Activated naive CD4-positive, alpha-beta T cell treated with anti-CD3 and anti-CD28 coated beads, Interleukin-2, amount 50 U/mL, for 72 hours (primary cell): ENCODE measurements around the gene TVP23C. TPM values are rescaled to one million over a fixed set of nuclear protein-coding genes. Genes with fewer than 3 reads are reported as not detected.
"Not testable (repeated sequence)": the region's sequence is repeated elsewhere in the genome, so short reads cannot be mapped to it uniquely, and the experiment has no call there.

Experiments
- ATAC-seq, 2 donors: fragments of 150-1000 bp; cut with Tn5 transposase; 2 replicates each; pipeline ENCODE4 v1.10.0; 2021; ENCODE audit warnings: mild to moderate bottlenecking in 2 of 2, moderate library complexity in 2 of 2
- DNase-seq, 2 donors: peaks; one replicate each; pipeline ENCODE4 v3.0.0; 2021 to 2022; ENCODE audit warnings: low spot score in 2 of 2
- H3K27ac Mint-ChIP-seq, 2 donors: one replicate each; pipeline ENCODE4 v1.8.0; 2022; ENCODE audit warnings: mild to moderate bottlenecking in 2 of 2, mixed read lengths in 2 of 2
- H3K36me3 Mint-ChIP-seq, 2 donors: one replicate each; pipeline ENCODE4 v1.8.0; 2022; ENCODE audit warnings: mixed read lengths in 2 of 2
- H3K9me3 Mint-ChIP-seq, 2 donors: one replicate each; pipeline ENCODE4 v1.8.0; 2022; ENCODE audit warnings: mixed read lengths in 2 of 2
- total RNA-seq, 2 donors: library from RNA; stranded (reverse); gene quantifications; one replicate each; pipeline ENCODE4 v1.2.3, GENCODE V29; 2022

The TVP23C gene
- 10 to 100 TPM; 11.2 to 15.0 TPM for total RNA-seq

DNA sequence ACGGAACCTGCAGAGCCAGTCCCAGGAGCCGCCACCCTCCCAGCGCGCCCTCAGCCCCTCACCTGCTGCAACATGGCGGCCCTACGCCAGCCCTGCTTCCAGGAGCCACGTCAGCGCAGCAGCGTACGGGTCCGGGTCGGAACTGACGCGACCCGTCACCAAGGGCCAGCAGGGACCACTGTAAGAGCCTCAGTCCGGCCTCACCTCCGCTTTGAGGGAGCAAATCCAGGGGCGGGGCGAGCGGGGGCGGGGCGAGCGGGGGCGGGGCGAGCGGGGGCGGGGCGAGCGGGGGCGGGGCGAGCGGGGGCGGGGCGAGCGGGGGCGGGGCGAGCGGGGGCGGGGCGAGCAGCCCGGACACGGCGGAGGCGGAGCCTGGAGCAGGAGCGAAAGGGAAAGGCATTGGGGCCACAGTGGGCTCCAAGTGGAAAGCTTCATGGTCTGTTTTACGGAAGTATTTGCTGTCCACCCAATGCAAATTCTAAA is at the start of gene TVP23C:
Gene TVP23C, minus strand, starts transcription at position 109 of the 483 bp plus-strand sequence. Its CDS starts 35 bp downstream, at position 74.
- H3K27ac Mint-ChIP-seq, result peak within 1 kb of the TSS; percentile 85 to 97
- ATAC-seq (peak; percentile 90 to 91), DNase-seq (peak; percentile 67 to 81)
- H3K9me3 Mint-ChIP-seq, H3K36me3 Mint-ChIP-seq: not testable (repeated sequence)

DNA sequence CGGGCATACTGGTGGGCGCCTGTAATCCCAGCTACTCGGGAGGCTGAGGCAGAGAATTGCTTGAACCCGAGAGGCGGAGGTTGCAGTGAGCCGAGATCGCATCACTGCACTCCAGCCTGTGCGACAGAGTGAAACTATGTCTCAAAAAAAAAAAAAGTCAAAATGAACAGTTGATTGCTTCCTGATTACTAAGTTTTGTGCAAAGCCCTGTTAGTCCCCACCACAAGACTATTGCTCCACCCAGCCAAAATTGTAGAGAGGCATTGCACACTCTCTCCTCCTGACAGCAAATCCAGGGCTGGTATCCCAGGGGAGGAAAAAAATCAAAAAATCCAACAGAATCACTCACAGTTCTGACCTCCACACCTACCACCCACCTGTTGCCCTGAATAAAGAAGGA is 29.7 kb upstream of the TVP23C start:
- H3K36me3 Mint-ChIP-seq, DNase-seq, ATAC-seq, H3K9me3 Mint-ChIP-seq, H3K27ac Mint-ChIP-seq: not testable (repeated sequence)

DNA sequence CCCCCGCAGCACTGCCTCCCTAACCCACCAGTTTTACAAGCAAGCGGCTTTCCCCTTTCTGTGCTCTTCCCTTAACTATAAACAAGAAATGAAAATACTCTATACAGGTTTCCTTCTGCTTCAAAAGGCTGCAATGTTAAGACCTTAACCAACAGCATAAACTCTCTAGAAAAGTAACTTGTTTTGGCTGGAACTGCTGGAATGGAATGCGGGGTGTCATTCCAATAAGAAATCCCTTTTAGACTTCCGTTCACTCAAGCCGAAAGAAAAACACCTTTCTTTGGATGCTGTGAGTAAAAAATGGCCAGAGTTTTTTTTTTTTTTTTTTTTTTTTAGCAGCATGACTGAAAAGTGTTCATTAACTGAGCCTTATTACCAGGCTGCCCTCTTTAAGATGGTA is 28.7 kb upstream of the TVP23C start:
- not testable (repeated sequence) for H3K27ac Mint-ChIP-seq, ATAC-seq, H3K36me3 Mint-ChIP-seq, DNase-seq, H3K9me3 Mint-ChIP-seq

DNA sequence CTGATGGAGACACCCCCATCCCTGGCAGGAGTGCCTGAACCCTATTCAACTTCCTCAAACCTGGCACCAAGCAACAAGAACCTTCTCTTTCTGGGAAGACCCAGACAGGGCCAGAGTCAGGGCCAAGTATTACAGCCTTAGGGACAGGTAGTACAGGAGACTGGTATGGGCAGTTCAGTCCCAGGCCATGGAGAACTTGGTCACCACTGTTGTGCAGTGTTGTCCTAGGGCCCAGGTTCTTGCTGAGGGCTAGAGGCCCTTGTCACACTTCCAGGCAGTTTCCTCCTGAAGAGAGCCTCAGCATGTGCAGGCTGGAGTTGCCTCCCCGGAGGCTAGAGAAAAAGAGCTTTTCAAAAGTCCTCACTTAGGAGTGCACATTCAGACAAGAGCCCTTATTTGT is 27.6 kb upstream of the TVP23C start:
- ATAC-seq, DNase-seq, H3K9me3 Mint-ChIP-seq, H3K27ac Mint-ChIP-seq, H3K36me3 Mint-ChIP-seq: not testable (repeated sequence)

DNA sequence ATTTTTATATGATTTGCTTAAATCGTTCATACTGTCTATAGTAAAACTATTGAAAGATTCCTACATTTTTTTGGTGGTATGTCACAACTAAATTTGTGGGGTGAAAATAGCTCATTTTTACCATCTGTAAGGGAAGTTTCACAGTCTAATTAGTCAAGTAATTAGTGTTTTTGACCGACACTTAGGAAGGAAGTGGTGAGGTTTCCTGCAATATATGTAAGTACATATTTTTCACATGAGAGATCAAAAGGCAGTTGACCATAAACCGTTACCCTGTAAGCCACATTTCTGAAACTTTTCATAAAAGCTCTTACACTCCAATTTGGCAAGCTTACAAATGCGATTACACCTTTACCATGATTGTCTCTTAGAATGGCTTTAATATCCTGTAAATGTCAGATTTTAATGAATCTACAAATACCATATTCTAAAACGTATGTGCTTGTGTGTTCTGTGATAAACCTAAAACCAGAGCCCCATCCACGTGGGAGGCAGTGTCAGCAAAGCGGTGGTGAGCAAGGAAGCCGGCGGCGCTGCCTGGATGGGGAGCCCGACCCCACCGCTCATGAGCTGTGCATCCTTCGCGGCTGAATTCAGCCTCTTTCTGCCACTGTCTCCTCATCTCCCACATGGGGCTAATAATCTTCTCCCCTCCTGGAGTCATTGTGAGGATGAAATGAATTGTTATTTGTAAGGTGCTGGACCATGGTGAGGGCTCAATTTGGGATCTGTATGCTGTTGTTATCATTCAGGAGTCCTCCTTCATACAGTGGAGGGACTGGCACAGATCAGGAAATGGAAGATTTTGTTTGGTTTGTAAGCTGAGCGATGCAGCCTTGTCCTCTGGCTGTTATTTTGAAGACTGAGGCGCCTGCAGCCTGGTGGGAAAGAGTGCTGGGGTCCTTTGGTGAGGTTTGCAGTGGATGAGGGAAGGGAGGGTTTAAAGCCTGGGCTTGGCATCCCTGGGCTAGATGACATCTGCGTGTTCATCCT is 26.6 kb upstream of the TVP23C start:
- H3K9me3 Mint-ChIP-seq, H3K27ac Mint-ChIP-seq, H3K36me3 Mint-ChIP-seq: not testable (repeated sequence)
- DNase-seq (peak in 1 of 2 donors; percentile 14), ATAC-seq (peak; percentile 79 to 84)

DNA sequence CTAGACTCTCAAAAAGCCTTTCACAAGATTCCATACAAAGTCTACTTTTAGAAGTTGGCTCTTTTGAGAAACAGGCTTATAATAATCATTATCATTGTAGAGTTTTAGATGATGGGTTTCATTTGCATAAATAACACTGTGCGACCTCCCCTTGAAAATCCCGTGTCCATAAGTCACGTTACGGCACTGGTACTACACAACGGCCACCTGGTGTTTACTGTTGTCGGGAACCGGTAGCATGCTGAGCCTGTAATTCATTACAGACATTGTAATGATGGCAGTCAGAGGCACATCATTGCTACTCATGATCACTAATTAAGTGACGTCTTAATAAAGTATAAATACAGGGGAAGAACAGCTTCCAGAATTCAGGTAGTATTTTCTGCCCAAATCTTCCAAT is 24.7 kb upstream of the TVP23C start:
- H3K9me3 Mint-ChIP-seq, ATAC-seq, H3K36me3 Mint-ChIP-seq, H3K27ac Mint-ChIP-seq, DNase-seq: not testable (repeated sequence)

DNA sequence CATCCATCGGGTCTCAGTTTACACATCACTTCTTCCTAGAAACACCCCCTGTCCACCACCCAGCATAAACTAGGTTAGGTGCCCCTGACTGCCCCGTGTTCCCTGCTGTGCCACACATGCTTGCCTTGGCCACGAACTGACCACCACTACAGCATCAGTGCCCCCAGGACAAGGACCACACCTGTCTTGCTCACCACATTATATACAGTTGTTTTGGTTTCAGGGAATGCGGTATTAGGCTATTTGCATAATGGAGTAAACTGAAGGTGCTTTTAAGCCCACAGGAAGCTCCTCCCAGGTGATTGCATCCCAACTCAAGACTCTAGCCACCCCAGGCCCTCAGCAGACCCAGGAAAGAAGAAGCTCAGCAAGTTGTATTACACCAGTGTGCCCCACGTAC is 20.0 kb upstream of the TVP23C start:
- not testable (repeated sequence) for DNase-seq, H3K9me3 Mint-ChIP-seq, H3K27ac Mint-ChIP-seq, H3K36me3 Mint-ChIP-seq, ATAC-seq

DNA sequence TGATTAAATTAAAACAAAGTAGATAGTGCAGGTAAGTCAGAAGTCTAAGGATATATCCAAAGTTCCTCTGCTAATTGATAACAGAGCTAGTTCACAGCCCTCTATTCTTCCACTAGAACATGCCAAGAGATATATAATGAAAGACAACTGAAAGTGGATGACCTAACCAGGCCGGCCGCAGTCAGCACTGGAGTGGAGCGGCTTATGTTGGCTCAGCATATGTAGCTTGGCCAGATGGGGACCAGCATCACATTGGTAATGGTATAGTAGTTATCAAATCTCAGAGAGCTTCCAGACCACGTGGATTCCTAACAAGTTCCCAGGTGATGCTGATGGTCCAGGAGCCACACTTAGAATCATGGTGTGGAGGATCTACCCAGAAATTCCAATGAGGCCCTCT is 18.2 kb upstream of the TVP23C start:
- not testable (repeated sequence) for H3K36me3 Mint-ChIP-seq, ATAC-seq, H3K9me3 Mint-ChIP-seq, H3K27ac Mint-ChIP-seq, DNase-seq

DNA sequence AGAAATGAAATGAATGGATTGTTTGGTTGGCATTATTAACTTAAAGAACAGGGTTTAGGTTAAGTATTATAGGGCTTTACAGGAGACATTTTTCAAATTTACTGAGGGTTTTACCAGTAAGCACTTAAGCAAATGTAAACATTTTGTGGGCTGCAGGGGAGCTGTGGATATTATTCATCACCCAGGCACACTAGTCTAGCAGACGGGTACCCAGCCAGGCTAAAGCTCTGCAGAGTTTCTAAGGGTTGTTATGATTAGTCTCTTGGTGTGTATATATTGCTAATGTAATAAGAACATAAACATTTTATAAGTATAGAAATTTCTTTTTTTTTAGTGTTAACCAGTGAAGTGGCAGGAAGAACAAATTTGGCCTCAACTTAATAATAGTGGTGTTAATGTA is 13.6 kb upstream of the TVP23C start:
- DNase-seq, H3K27ac Mint-ChIP-seq, H3K36me3 Mint-ChIP-seq, ATAC-seq, H3K9me3 Mint-ChIP-seq: not testable (repeated sequence)

DNA sequence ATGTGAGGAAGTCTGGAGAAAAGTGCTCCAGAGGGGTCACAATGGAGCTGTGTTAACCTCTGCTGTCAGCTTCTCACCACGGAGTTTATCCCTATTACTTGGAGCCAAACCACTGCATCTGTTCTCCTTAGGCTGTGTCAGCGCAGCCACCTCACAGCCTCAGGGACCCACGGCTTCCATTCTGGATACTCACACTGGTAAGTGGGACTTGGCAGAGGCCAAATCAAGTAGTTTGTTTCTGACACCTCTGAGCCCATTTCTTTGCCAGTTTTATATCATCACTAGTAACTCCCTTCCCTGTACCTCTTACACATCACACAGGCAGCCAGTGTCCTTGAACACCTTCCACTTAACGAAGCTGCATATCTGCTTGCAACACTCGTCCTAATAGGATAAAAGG is 11.4 kb upstream of the TVP23C start:
- not testable (repeated sequence) for H3K9me3 Mint-ChIP-seq, DNase-seq, ATAC-seq

DNA sequence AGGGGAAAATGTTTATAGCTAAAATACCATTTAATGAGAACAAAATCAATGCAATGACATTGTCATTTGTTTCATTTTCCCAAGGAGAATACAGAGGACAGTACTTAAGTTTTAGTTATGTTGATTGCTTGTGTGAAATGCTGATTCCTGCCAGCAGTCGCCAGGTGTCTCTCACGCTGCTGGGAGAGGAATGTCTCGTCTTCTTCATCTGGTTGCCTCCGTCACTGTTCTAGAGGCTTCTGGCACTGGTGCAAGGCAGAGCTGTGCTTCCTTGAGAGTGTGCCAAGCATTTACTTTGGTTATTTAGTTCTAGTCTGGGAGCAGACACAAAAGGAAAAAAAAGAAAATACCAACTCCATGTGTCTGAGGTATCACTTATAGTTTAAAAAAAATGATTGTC is 10.6 kb upstream of the TVP23C start:
- not testable (repeated sequence) for H3K9me3 Mint-ChIP-seq, DNase-seq, H3K36me3 Mint-ChIP-seq, ATAC-seq, H3K27ac Mint-ChIP-seq

More for the DNA sequence above, 11.4 kb upstream of the TVP23C start:
- not testable (repeated sequence) for H3K27ac Mint-ChIP-seq, H3K36me3 Mint-ChIP-seq

DNA sequence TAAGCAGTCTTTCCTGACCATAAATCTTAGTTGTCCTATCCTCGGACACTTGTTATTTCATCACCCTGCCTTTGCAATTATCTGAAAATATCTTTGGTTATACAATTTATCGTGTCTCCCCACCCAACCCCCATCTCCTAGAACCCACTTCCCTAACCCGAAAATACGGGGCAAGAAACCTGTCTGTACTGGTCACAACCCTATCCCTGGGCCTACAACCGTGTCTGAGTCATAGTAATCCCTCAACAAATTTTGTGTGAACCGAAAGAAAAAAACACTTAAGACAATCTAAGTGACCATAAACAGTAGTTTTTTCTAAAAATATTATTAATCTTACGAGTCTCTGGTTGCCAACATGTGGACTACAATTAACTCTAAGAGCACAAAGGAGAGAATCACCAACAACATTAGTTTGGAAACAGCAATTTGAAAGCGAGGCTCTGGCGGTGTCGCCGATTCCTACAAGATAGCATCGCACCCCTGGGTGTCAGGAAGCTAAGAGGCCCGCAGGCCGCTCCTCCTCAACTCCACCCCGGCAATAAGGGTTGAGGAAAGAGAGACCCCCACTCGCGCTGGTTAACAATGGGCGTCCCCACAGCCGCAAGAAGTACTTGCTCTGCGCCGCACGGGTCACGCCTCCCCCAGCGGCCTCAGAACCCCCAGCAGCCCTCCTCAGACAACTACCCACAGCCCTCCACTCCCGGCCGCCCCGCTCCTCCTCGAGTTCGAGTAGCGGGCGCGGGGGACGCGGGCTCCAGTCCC is 489 bp downstream of the TVP23C start:
- ATAC-seq, result peak in 1 of 2 donors; percentile 57
- H3K27ac Mint-ChIP-seq, result peak overlapping the region in 1 of 2 donors; percentile 85
- DNase-seq, H3K36me3 Mint-ChIP-seq, H3K9me3 Mint-ChIP-seq: not testable (repeated sequence)

DNA sequence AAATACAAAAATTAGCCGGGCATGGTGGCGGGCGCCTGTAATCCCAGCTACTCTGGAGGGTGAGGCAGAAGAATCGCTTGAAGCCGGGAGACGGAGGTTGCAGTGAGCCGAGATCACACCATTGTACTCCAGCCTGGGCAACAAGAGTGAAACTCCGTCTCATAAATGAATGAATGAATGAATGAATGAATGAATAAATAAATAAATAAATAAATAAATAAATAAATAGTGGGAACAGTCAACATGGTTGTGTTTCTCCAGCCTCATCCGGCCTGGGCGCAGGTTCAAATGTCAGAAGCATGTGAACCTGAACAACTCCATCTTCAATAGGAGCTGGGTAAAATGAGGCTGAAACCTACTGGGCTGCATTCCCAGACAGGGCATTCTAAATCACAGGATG is 1.8 kb downstream of the TVP23C start:
- H3K36me3 Mint-ChIP-seq, H3K27ac Mint-ChIP-seq, H3K9me3 Mint-ChIP-seq, DNase-seq, ATAC-seq: not testable (repeated sequence)

DNA sequence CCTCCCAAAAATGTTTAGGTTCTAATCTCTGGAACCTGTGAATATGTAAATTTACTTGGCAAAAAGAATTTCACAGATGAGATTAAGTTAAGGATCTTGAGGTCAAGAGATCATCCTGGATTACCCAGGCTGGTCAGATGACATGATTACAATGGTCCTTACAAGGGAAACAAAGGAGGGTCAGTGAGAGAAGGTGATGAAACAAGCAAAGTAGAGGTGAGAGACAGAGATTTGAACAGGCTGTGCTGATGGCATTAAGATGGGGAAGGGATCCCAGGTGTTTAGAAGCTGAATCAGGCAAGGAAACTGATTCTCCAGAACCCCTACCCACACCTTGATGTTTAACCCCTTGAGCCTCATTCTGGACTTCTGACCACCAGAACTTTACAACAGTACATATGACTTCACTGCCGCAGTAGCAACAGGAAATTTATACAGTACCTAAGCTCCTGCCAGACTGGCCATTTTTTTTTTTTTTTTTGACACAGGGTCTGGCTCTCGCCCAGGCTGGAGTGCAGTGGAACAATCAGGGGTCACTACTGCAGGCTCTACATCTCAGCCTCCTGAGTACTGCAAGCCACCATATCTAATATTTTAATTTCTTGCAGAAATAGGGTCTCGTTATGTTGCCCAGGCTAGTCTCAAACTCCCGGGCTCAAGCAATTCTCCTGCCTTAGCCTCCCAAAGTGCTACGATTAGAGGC is 4.7 kb downstream of the TVP23C start:
- not testable (repeated sequence) for H3K9me3 Mint-ChIP-seq, ATAC-seq, DNase-seq, H3K27ac Mint-ChIP-seq, H3K36me3 Mint-ChIP-seq

DNA sequence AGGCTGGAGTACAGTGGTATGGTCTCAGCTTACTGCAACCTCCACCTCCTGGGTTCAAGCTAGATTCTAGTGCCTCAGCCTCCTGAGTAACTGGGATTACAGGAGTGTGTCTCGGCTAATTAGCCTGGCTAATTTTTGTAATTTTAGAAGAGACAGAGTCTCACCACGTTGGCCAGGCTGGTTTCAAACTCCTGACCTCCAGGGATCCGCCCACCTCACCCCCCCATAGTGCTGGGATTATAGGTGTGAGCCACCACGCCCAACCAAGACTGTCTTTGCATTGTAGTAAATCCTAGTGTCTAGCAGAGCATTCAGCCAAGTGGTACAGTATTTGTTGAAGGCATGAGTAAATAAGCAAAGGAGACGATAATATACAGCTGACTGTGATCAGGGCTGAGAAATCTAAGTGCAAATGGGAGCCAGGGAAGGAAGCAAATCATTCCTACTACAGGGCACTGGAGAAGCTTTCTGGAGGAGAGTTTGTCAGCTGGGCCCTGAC is 5.9 kb downstream of the TVP23C start:
- ATAC-seq, H3K27ac Mint-ChIP-seq, DNase-seq, H3K36me3 Mint-ChIP-seq, H3K9me3 Mint-ChIP-seq: not testable (repeated sequence)

DNA sequence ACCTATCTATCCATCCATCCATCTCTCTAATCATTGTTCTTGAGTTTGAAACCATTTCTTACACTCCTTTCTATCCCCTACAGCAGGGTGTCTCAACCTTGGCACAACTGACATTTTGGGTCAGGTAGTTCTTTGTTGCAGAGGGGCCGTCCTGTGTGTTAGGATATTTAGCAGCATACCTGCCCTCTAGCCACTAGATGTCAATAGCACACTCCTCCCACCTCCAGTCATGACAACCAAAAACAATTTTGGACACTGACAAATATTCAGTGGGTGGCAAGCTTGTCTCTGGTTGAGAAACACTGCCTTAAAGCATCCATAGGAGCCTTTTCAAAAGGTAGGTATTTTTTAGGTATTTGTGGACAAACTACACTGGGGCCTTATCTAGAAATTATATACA is 10.4 kb downstream of the TVP23C start:
- H3K36me3 Mint-ChIP-seq, DNase-seq, H3K9me3 Mint-ChIP-seq, H3K27ac Mint-ChIP-seq: not testable (repeated sequence)
- peak in 1 of 2 donors; percentile 36 for ATAC-seq
